DMS79 treated with DMSO at 0.1 percent for 48 hours (cell line): ENCODE results near the gene ADRA2C.

Source experiments
- DNase-seq: peaks from one replicate; lab custom pipeline; 2025; lab: John Stamatoyannopoulos, UW

ADRA2C gene

GRCh38 chr4:3760841-3761240, 5.3 kb upstream of the ADRA2C start:
- DNase-seq = no peak

GRCh38 chr4:3762264-3762663, 3.9 kb upstream of the ADRA2C start:
- DNase-seq = no peak

- DNase-seq = no peak
Observed at GRCh38 chr4:3762753-3763549, 3.2 kb upstream of the ADRA2C start.

GRCh38 chr4:3765271-3766035, 732 bp upstream of the ADRA2C start:
- no peak for DNase-seq

- no peak for DNase-seq
Observed at GRCh38 chr4:3766785-3767569, 792 bp downstream of the ADRA2C start.

- DNase-seq = no peak
Observed at GRCh38 chr4:3767570-3768288, 1.5 kb downstream of the ADRA2C start.

- no peak for DNase-seq
Observed at GRCh38 chr4:3768842-3769641, 2.9 kb downstream of the ADRA2C start.

GRCh38 chr4:3769642-3770184, 3.5 kb downstream of the ADRA2C start:
- DNase-seq = no peak

GRCh38 chr4:3770323-3771163, 4.4 kb downstream of the ADRA2C start:
- no peak for DNase-seq

GRCh38 chr4:3771164-3771809, 5.1 kb downstream of the ADRA2C start:
- DNase-seq = peak; percentile 29

- no peak for DNase-seq
Observed at GRCh38 chr4:3771939-3772495, 5.8 kb downstream of the ADRA2C start.

GRCh38 chr4:3772632-3773031, 6.4 kb downstream of the ADRA2C start:
- DNase-seq = no peak

GRCh38 chr4:3773552-3774001, 7.4 kb downstream of the ADRA2C start:
- no peak for DNase-seq

GRCh38 chr4:3774253-3774883, 8.2 kb downstream of the ADRA2C start:
- no peak for DNase-seq

- no peak for DNase-seq
Observed at GRCh38 chr4:3775005-3775404, 8.8 kb downstream of the ADRA2C start.

- no peak for DNase-seq
Observed at GRCh38 chr4:3775576-3775975, 9.4 kb downstream of the ADRA2C start.

- DNase-seq = no peak
Observed at GRCh38 chr4:3776166-3777032, 10.2 kb downstream of the ADRA2C start.

GRCh38 chr4:3777033-3777390, 10.8 kb downstream of the ADRA2C start:
- no peak for DNase-seq
